Effector memory CD8-positive, alpha-beta T cell (primary cell): ENCODE data around the gene TLK2.
"Not testable (repeated sequence)": the region's sequence is repeated elsewhere in the genome, so short reads cannot be mapped to it uniquely, and the experiment has no call there.

ENCODE experiments used
- ATAC-seq: fragments of 150-1000 bp; cut with Tn5 transposase; replicated peaks from 2 replicates; pipeline ENCODE4 v1.10.0; 2021; ENCODE audit warnings: mild to moderate bottlenecking, moderate library complexity
- DNase-seq, 3 experiments: peaks; one replicate each; pipeline ENCODE4 v3.0.0; 2021
- H3K27ac Mint-ChIP-seq, 2 donors: one replicate each; pipeline ENCODE4 v1.8.0; 2022; ENCODE audit warnings: mild to moderate bottlenecking in 2 of 2, mixed read lengths in 2 of 2, moderate library complexity in 2 of 2
- H3K27me3 Mint-ChIP-seq, 2 donors: one replicate each; pipeline ENCODE4 v1.8.0; 2022; ENCODE audit warnings: mixed read lengths in 2 of 2
- H3K36me3 Mint-ChIP-seq: one replicate; pipeline ENCODE4 v1.8.0; 2022; ENCODE audit warnings: mild to moderate bottlenecking, moderate library complexity, mixed read lengths; ENCODE audit not compliant: insufficient read depth
- H3K4me1 Mint-ChIP-seq, 2 donors: one replicate each; pipeline ENCODE4 v1.8.0; 2022; ENCODE audit warnings: low read depth in 2 of 2, mixed read lengths in 2 of 2
- H3K4me3 Mint-ChIP-seq, 2 donors: one replicate each; pipeline ENCODE4 v1.8.0; 2022; ENCODE audit warnings: mild to moderate bottlenecking in 2 of 2, mixed read lengths in 2 of 2, moderate library complexity in 2 of 2
- H3K9me3 Mint-ChIP-seq, 2 donors: one replicate each; pipeline ENCODE4 v1.8.0; 2022; ENCODE audit warnings: mixed read lengths in 2 of 2

TLK2 gene

GRCh38 chr17:62605588-62605987, 127.0 kb downstream of the TLK2 start:
- H3K36me3 Mint-ChIP-seq = peaks cover 63% of the 10 kb centered on the region
- no peak for ATAC-seq

DNA sequence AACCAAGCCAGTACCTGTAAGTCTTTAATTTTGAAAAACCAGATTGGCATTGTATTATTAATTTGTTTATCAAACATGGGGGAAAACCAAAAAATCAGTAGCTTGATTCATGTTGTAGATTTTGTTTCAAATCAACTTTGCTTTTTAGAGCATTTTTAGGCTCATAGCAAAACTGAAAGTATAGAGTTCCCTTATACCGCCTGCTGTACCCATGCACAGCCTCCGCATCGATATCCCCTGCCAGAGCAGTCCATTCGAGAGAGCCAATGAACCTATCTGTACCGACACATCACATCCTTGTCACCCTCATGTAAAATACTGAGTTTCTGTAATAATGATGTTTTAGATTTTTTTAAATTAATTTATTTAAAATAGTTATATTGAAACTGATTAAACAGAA, 132.7 kb downstream of the TLK2 start:
- ATAC-seq = peak; percentile 87

More at GRCh38 chr17:62605588-62605987, 127.0 kb downstream of the TLK2 start:
- Mint-ChIP-seq H3K4me1 (peaks cover 5 to 6% of the 10 kb centered on the region in 2 donors), H3K27me3 (no peaks in the 10 kb centered on the region), H3K4me3 (no peak overlapping the region), H3K27ac (no peak overlapping the region), H3K9me3 (no peaks in the 10 kb centered on the region)
- DNase-seq = no peak

DNA sequence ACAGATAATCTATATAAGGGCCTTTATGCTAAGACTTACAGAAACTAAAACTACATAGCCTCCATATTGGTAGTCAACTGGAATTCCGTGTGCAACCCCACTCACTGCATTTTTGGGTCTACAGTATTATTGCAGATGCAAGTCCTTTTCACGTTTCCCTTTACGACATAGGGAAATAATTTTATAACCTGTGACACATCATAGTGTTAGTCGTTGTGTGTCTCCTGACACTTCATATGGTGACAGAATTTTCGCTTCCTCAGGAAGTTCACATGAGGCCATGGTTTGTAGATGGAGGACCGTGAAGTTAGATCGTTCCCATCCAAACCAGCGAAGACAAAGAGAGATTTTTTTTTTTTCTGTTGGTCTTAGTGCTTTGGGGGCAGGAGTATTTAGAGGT, 133.1 kb downstream of the TLK2 start:
- Mint-ChIP-seq H3K27me3 (no peaks in the 10 kb centered on the region), H3K4me1 (peaks cover 13 to 14% of the 10 kb centered on the region in 2 donors), H3K27ac (peak overlapping the region; percentile 36 to 79), H3K36me3 (peaks cover 62% of the 10 kb centered on the region), H3K4me3 (peak overlapping the region; percentile 0 to 62), H3K9me3 (no peaks in the 10 kb centered on the region)
- peak; percentile 77 for ATAC-seq
- DNase-seq = no peak

More for the DNA sequence above, 132.7 kb downstream of the TLK2 start:
- peak overlapping the region; percentile 0 to 62 for H3K4me3 Mint-ChIP-seq
- no peak for DNase-seq
- peaks cover 13 to 14% of the 10 kb centered on the region in 2 donors for H3K4me1 Mint-ChIP-seq
- H3K27ac Mint-ChIP-seq = peak overlapping the region; percentile 36 to 79
- H3K9me3 Mint-ChIP-seq = no peaks in the 10 kb centered on the region
- no peaks in the 10 kb centered on the region for H3K27me3 Mint-ChIP-seq
- peaks cover 64% of the 10 kb centered on the region for H3K36me3 Mint-ChIP-seq

GRCh38 chr17:62612289-62612688, 133.7 kb downstream of the TLK2 start:
- not testable (repeated sequence) for H3K27me3 Mint-ChIP-seq, H3K9me3 Mint-ChIP-seq, ATAC-seq, DNase-seq
- Mint-ChIP-seq H3K27ac (peak overlapping the region; percentile 36 to 79), H3K4me1 (peaks cover 13 to 14% of the 10 kb centered on the region in 2 donors), H3K36me3 (peaks cover 62% of the 10 kb centered on the region), H3K4me3 (peak overlapping the region in 1 of 2 donors; percentile 34)

GRCh38 chr17:62613095-62613494, 134.5 kb downstream of the TLK2 start:
- H3K9me3 Mint-ChIP-seq, DNase-seq, H3K4me3 Mint-ChIP-seq, ATAC-seq, H3K27ac Mint-ChIP-seq, H3K27me3 Mint-ChIP-seq: not testable (repeated sequence)
- Mint-ChIP-seq H3K36me3 (peaks cover 57% of the 10 kb centered on the region), H3K4me1 (peaks cover 13% of the 10 kb centered on the region in 2 donors)

DNA sequence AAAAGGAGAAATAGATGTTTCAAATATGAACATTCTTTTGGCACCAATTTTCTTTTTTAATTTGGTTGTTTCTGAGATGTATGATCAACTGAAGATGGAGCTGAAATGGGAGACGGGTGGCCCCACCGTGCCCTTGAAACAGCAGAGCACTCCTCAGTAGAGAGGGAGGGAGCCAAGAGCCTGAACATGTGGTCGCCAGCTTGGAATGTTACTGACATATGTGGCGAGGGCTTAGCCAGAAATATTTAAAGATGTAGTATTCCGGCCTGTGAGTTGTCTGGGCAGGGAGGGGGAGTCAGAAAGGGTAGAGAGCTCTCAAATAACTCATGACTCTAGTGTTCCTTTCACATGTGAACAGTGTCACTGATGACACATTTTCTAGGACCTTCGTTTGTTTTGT, 135.5 kb downstream of the TLK2 start:
- H3K9me3 Mint-ChIP-seq = no peaks in the 10 kb centered on the region
- ATAC-seq = no peak
- H3K27ac Mint-ChIP-seq = peak overlapping the region in 1 of 2 donors; percentile 26
- no peaks in the 10 kb centered on the region for H3K27me3 Mint-ChIP-seq
- peaks cover 13% of the 10 kb centered on the region in 2 donors for H3K4me1 Mint-ChIP-seq
- DNase-seq = no peak
- H3K4me3 Mint-ChIP-seq = no peak overlapping the region
- peaks cover 52% of the 10 kb centered on the region for H3K36me3 Mint-ChIP-seq

- Mint-ChIP-seq H3K9me3 (no peaks in the 10 kb centered on the region), H3K4me1 (peaks cover 8 to 9% of the 10 kb centered on the region in 2 donors), H3K27ac (peak overlapping the region in 1 of 2 donors; percentile 69), H3K4me3 (no peak overlapping the region), H3K27me3 (no peaks in the 10 kb centered on the region), H3K36me3 (peaks cover 51% of the 10 kb centered on the region)
- ATAC-seq (no peak), DNase-seq (no peak)
These were observed 136.9 kb downstream of the TLK2 start for GRCh38 chr17:62615503-62615902.

DNA sequence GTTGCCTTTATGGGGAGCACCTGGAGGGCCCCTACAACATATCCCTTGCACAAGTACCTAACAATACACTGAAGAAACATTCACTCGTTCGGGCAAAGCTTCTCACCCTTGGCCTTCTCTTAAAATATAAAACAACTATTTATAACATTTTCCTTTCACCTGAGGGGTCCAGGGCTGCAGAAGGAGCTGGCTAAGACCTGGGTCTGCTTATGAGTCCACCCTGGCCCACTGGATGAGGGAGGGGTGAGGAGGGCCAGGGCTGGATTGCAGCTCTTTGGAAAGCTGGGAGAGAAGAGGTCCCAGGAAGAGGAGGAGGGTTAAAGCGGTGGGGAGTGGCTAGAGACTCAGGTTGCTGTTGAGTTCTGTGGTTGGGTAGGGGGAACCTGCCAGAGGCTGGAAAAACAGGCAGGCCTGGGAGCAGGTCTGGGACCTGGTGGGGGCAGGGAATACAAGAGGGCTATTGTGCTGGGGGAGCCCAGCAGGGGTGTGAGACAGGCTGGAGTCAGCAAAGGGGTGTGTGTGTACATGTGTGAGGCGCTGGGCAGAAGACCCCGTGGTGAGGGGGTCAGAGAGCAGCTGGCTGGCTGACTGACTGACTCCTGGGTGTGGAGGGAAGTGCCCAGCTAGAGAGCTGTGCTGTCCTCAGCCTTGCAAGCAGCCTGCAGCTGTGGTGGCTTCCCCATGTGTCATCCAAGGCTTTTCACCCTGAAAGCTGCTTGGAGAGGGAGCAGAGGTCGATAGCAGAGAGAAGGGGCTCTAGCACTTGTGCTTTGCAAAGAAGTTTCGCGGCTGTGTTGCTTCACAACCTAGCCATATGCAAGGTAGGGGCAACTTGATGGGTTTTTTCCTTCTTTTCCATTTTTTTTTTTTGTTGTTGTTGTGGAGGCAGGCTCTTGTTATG, 138.6 kb downstream of the TLK2 start:
- no peak for DNase-seq
- no peaks in the 10 kb centered on the region for H3K27me3 Mint-ChIP-seq
- H3K4me1 Mint-ChIP-seq = peaks cover 0 to under 1% of the 10 kb centered on the region in 2 donors
- H3K36me3 Mint-ChIP-seq = peaks cover 42% of the 10 kb centered on the region
- H3K4me3 Mint-ChIP-seq = no peak overlapping the region
- no peaks in the 10 kb centered on the region for H3K9me3 Mint-ChIP-seq
- ATAC-seq = no peak
- peak overlapping the region; percentile 73 to 74 for H3K27ac Mint-ChIP-seq

DNA sequence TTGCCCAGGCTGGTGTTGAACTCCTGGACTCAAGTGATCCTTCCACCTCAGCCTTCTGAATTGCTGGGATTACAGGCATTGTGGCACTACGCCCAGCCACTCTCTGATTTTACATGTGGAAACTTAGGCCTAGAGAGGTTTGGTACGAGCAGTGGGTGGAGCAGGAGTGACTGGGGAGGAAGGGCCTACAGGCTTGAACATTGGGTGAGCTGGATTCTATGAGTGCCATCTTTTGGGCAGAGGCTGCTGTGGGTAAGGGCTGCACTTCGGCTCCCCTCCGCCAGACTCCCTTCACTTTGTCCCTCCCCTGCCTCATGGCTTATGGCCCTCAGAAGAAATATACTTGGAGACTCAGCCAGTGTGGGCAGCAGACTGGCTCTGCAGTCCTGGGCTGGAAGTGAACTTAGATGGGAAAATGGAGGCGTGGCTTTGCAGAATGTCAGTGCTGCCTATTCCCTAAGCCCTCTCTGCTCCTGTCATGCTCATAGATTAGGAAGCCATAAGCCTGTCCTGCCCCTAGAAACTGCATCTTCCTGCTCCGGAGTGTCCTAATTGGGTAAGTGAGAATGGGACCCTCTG, 139.4 kb downstream of the TLK2 start:
- H3K4me3 Mint-ChIP-seq = no peak overlapping the region
- no peaks in the 10 kb centered on the region for H3K9me3 Mint-ChIP-seq
- no peaks in the 10 kb centered on the region for H3K4me1 Mint-ChIP-seq
- no peaks in the 10 kb centered on the region for H3K27me3 Mint-ChIP-seq
- H3K36me3 Mint-ChIP-seq = peaks cover 42% of the 10 kb centered on the region
- no peak overlapping the region for H3K27ac Mint-ChIP-seq
- DNase-seq (no peak), ATAC-seq (no peak)

DNA sequence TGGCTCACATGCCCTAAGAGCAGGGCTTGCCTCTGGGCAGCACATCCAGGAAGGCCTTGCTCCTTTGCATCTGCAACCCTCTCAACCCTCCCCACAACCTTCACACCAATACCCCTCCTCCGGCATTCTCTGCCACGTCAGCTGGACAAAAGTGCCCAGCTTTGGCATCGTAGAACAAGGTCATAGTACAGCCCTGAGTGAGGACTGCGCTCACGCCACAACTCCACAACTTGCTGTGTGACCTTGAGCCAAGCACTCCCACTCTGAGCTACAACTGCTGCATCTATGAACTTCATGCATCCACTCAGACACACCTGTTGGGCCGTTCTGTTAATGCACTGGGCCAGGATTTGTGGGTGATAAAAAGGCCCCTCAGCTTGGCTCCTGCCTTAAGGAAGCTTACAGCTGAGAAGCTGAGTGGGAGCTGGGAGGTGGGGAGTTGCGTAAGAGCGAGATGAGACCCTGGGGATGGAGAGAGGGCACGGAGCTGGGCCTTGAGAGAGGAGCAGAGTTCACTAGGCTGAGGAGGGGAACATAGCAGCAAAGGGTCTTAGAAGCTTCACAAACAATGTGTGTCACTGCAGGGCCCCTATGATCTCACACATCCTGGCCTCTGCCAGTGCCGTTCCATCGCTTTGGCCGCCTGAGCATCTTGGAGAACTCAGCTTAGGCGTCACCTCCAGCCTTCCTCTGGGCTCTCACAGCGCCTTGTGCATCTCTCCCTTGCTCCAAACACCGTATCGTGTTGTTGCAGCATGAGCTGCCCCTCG, 140.2 kb downstream of the TLK2 start:
- Mint-ChIP-seq H3K4me3 (no peak overlapping the region), H3K4me1 (no peaks in the 10 kb centered on the region), H3K27me3 (no peaks in the 10 kb centered on the region), H3K36me3 (peaks cover 33% of the 10 kb centered on the region), H3K27ac (no peak overlapping the region), H3K9me3 (no peaks in the 10 kb centered on the region)
- ATAC-seq (no peak), DNase-seq (no peak)

DNA sequence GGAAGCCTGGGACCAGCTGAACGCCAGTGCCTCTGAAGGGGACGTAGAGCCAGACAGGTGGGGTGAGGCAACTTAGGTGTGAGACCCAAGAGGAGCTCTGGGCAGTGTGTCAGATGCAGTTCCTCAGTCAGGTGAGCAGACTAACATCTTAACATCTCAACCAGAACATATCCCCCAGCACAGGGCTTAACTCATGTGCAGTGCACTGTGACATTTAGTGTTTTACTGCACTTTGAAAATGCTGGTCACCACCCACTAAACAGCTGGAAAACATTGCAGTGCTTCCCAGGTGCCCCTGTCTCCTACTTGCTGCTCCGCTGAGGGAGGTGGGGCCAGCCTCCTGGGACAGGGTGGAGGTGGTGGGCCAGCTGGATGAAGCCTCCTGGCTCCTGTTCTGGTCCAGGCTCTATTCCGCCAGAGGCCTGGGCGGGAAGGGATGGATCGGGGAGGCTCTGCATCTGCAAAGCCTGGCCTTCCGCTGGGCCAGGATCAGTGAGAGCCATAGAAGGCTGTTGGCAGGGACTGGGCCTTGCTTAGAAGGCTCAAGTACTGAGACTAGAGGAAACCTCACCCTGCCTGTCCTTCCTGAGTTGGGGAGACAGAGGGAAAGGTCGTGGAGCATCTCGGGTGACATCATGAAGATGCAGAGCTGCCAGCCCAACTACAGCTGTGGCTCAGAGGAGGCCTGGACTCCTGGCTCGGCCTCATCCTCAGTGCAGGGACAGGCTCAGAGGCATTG, 141.0 kb downstream of the TLK2 start:
- H3K9me3 Mint-ChIP-seq = no peaks in the 10 kb centered on the region
- no peaks in the 10 kb centered on the region for H3K4me1 Mint-ChIP-seq
- no peak overlapping the region for H3K27ac Mint-ChIP-seq
- DNase-seq (no peak), ATAC-seq (no peak)
- H3K36me3 Mint-ChIP-seq = peaks cover 26% of the 10 kb centered on the region
- H3K4me3 Mint-ChIP-seq = no peak overlapping the region
- no peaks in the 10 kb centered on the region for H3K27me3 Mint-ChIP-seq

- H3K4me3 Mint-ChIP-seq = no peak overlapping the region
- ATAC-seq (no peak), DNase-seq (no peak)
- H3K27ac Mint-ChIP-seq = no peak overlapping the region
- no peaks in the 10 kb centered on the region for H3K4me1 Mint-ChIP-seq
- peaks cover 12% of the 10 kb centered on the region for H3K36me3 Mint-ChIP-seq
- peaks cover 4 to 6% of the 10 kb centered on the region in 2 donors for H3K27me3 Mint-ChIP-seq
- no peaks in the 10 kb centered on the region for H3K9me3 Mint-ChIP-seq
These were observed 142.6 kb downstream of the TLK2 start for GRCh38 chr17:62621223-62621622.
